Mesenchymal stem cell (in vitro differentiated cells and primary cell): ENCODE measurements around the gene SLC9A3.
A peak's percentile ranks its signal among the peaks of the same experiment; 100 is the strongest.

Experiments
- DNase-seq: peaks from one replicate; pipeline ENCODE4 v3.0.0-alpha.2; 2013
- H2AFZ ChIP-seq: one replicate; pipeline ENCODE4 v1.6.1; 2013; ENCODE audit warnings: low read depth, mild to moderate bottlenecking, control low read depth, inconsistent platforms, low read length, moderate library complexity
- H2AK5ac ChIP-seq: 2 replicates; pipeline ENCODE4 v1.6.1; 2013; ENCODE audit warnings: low read length, moderate library complexity, mild to moderate bottlenecking, inconsistent platforms; ENCODE audit not compliant: severe bottlenecking
- H2BK120ac ChIP-seq: one replicate; pipeline ENCODE4 v1.6.1; 2013; ENCODE audit warnings: low read depth, mild to moderate bottlenecking, inconsistent platforms, low read length, moderate library complexity
- H2BK12ac ChIP-seq, 2 experiments: one replicate each; pipeline ENCODE4 v1.6.1; 2013; ENCODE audit warnings: inconsistent platforms in 2 of 2, low read length in 2 of 2, mild to moderate bottlenecking in 2 of 2, moderate library complexity in 2 of 2, control low read depth in 1 of 2
- H2BK15ac ChIP-seq: one replicate; pipeline ENCODE4 v1.6.1; 2013; ENCODE audit warnings: mild to moderate bottlenecking, low read depth, inconsistent platforms; ENCODE audit not compliant: poor library complexity, severe bottlenecking
- H2BK5ac ChIP-seq: 2 replicates; pipeline ENCODE4 v1.6.1; 2013; ENCODE audit warnings: low read depth, mild to moderate bottlenecking, low read length, control low read depth, inconsistent platforms; ENCODE audit not compliant: poor library complexity, severe bottlenecking
- H3K14ac ChIP-seq, 2 experiments: one replicate each; pipeline ENCODE4 v1.6.1; 2013; ENCODE audit warnings: inconsistent platforms in 2 of 2, low read length in 2 of 2, control low read depth in 1 of 2, mild to moderate bottlenecking in 1 of 2, moderate library complexity in 1 of 2
- H3K18ac ChIP-seq, 2 experiments: one replicate each; pipeline ENCODE4 v1.6.1; 2013; ENCODE audit warnings: inconsistent platforms in 2 of 2, low read length in 2 of 2, control low read depth in 1 of 2, low read depth in 1 of 2, mild to moderate bottlenecking in 1 of 2
- H3K23ac ChIP-seq, 2 experiments: one replicate each; pipeline ENCODE4 v1.6.1; 2013; ENCODE audit warnings: inconsistent platforms in 2 of 2, low read length in 2 of 2, mild to moderate bottlenecking in 2 of 2, moderate library complexity in 2 of 2, control low read depth in 1 of 2
- H3K27ac ChIP-seq: 2 replicates; pipeline ENCODE4 v1.5.1; 2013; ENCODE audit warnings: mild to moderate bottlenecking, moderate library complexity, low read length, control low read depth, inconsistent platforms; ENCODE audit not compliant: poor library complexity, severe bottlenecking
- H3K27me3 ChIP-seq, 2 experiments: 2 replicates each; pipeline versions ENCODE4 v1.6.1 to v1.7.0; 2013; ENCODE audit warnings: low read length in 2 of 2, mild to moderate bottlenecking in 2 of 2, moderate library complexity in 2 of 2, control low read depth in 1 of 2, inconsistent platforms in 1 of 2; ENCODE audit not compliant: control insufficient read depth in 1 of 2, insufficient read depth in 1 of 2
- H3K36me3 ChIP-seq, 2 experiments: 2 replicates each; pipeline versions ENCODE4 v1.6.1 to v1.7.0; 2013; ENCODE audit warnings: low read length in 2 of 2, control low read depth in 1 of 2, inconsistent platforms in 1 of 2, low read depth in 1 of 2, mild to moderate bottlenecking in 1 of 2; ENCODE audit not compliant: insufficient read depth in 2 of 2, control insufficient read depth in 1 of 2
- H3K4ac ChIP-seq, 2 experiments: one replicate each; pipeline ENCODE4 v1.6.1; 2013; ENCODE audit warnings: inconsistent platforms in 2 of 2, low read length in 2 of 2, mild to moderate bottlenecking in 2 of 2, moderate library complexity in 2 of 2, control low read depth in 1 of 2, low read depth in 1 of 2
- H3K4me1 ChIP-seq: 2 replicates; pipeline ENCODE4 v1.6.1; 2013; ENCODE audit warnings: low read depth, low read length, control low read depth; ENCODE audit not compliant: control insufficient read depth, insufficient read depth
- H3K4me2 ChIP-seq: 2 replicates; pipeline ENCODE4 v1.6.1; 2013; ENCODE audit warnings: low read length, mild to moderate bottlenecking, inconsistent platforms; ENCODE audit not compliant: poor library complexity, severe bottlenecking
- H3K4me3 ChIP-seq, 2 experiments: 2 replicates each; pipeline versions ENCODE4 v1.5.1 to v1.7.0; 2013; ENCODE audit warnings: low read length in 2 of 2, mild to moderate bottlenecking in 2 of 2, control low read depth in 1 of 2, low read depth in 1 of 2; ENCODE audit not compliant: insufficient read depth in 1 of 2
- H3K79me1 ChIP-seq: replicated peaks from 2 replicates; pipeline ENCODE4 v1.6.1; 2013; ENCODE audit warnings: mild to moderate bottlenecking, control low read depth, low read length, inconsistent platforms; ENCODE audit not compliant: poor library complexity, severe bottlenecking
- H3K9ac ChIP-seq: 2 replicates; pipeline ENCODE4 v1.7.0; 2013; ENCODE audit warnings: mild to moderate bottlenecking, low read length, moderate library complexity
- H3K9me3 ChIP-seq: 2 replicates; pipeline ENCODE4 v1.7.0; 2013; ENCODE audit warnings: mild to moderate bottlenecking, low read length; ENCODE audit not compliant: control insufficient read depth
- H4K8ac ChIP-seq: one replicate; pipeline ENCODE4 v1.6.1; 2013; ENCODE audit warnings: inconsistent platforms, mild to moderate bottlenecking, low read length, moderate library complexity
- H4K91ac ChIP-seq: one replicate; pipeline ENCODE4 v1.6.1; 2013; ENCODE audit warnings: mild to moderate bottlenecking, low read length, inconsistent platforms
- WGBS: methylation state at CpG from one replicate; pipeline ENCODE4 v1.1.7; 2013; ENCODE audit warnings: mixed read lengths; 5-methylcytosine and 5-hydroxymethylcytosine counted together

The SLC9A3 gene

DNA sequence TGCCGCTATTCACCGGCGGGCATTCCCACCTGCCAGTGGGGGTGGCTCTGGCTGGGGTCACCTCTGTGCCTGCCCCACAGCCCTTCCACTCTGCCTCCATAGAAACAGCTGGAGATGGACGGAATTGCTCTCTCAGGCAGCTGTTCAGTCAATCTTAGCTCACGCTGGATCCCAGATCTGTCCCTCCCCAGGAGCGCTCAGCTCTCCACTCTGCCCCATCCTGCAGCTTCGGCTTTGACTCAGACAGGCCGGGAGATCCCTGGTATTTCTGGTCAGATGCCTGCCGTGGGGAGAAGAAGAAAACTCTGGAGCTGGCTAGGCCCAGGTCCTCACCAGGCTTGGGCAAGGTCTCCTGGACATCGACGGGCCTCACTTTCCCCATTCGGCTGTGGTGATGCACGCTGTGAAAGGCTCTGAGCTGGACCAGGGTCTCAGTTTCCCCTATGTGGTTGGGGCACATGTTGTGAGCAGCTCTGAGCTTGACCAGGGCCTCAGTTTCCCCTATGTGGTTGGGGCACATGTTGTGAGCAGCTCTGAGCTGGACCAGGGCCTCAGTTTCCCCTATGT lies 7.6 kb upstream of the SLC9A3 start:
- Histone ChIP-seq H3K27ac (no peak overlapping the region), H3K14ac (no peak overlapping the region), H3K36me3 (no peaks in the 10 kb centered on the region), H3K9ac (no peak overlapping the region), H3K18ac (no peak overlapping the region), H2BK5ac (no peak overlapping the region), H3K4me1 (peaks cover 1% of the 10 kb centered on the region), H3K4ac (no peak overlapping the region), H3K23ac (no peak overlapping the region), H4K8ac (no peak overlapping the region), H2AFZ (no peak overlapping the region), H3K4me3 (no peak overlapping the region), H2AK5ac (no peak overlapping the region), H2BK120ac (no peak overlapping the region), H3K4me2 (no peak overlapping the region), H3K27me3 (peaks cover 61 to 83% of the 10 kb centered on the region in 2 experiments), H3K79me1 (no peaks in the 10 kb centered on the region), H2BK15ac (no peak overlapping the region), H4K91ac (no peak overlapping the region), H3K9me3 (no peaks in the 10 kb centered on the region), H2BK12ac (no peak overlapping the region)
- DNase-seq = no peak
- 93% methylated on average over 13 of the region's 13 CpGs for WGBS

DNA sequence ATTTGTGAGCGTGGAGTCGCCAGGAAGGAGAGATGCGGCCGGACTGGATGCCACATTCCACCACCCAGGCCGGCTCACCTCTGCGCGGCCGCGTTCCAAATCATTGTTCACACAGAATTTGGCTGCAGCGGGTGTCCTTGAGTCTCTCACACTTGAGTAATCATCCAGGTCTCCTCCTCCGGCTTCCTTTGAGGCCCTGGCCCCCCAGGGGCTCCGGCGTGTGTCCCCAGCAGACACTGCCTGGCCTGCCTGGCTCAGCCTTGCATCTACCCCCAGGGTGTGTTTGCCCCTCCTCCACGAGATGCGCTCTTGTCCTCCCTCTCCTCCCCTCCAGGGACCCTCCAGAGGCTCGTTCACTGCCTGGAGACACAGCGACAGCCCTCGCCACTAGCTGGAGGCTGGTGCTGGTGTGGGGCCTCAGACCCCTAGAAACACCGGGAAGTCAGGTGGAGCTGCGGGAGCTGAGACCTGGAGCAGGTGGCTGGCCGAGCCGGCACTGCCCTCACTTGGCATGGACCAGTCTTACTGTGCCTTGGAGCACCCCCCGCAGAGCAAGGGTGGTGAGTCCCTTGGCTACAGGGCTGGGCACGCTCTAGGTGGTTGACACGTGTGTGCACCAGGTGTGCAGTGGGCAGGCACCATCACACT lies 7.0 kb upstream of the SLC9A3 start:
- 71% methylated on average over 25 of the region's 25 CpGs for WGBS
- no peaks in the 10 kb centered on the region for H3K9me3 ChIP-seq
- H3K4ac ChIP-seq = no peak overlapping the region
- no peak overlapping the region for H3K4me3 ChIP-seq
- no peaks in the 10 kb centered on the region for H3K36me3 ChIP-seq
- H3K27me3 ChIP-seq = peaks cover 67 to 86% of the 10 kb centered on the region in 2 experiments
- H2AFZ ChIP-seq = no peak overlapping the region
- no peak overlapping the region for H3K18ac ChIP-seq
- H4K91ac ChIP-seq = no peak overlapping the region
- no peak overlapping the region for H2BK15ac ChIP-seq
- no peak overlapping the region for H3K4me2 ChIP-seq
- H3K79me1 ChIP-seq = no peaks in the 10 kb centered on the region
- no peak overlapping the region for H3K14ac ChIP-seq
- no peak overlapping the region for H3K9ac ChIP-seq
- H4K8ac ChIP-seq = peak overlapping the region; percentile 30
- peaks cover 1% of the 10 kb centered on the region for H3K4me1 ChIP-seq
- H2BK120ac ChIP-seq = no peak overlapping the region
- no peak overlapping the region for H3K27ac ChIP-seq
- no peak overlapping the region for H2BK5ac ChIP-seq
- no peak overlapping the region for H3K23ac ChIP-seq
- no peak for DNase-seq
- no peak overlapping the region for H2AK5ac ChIP-seq
- no peak overlapping the region for H2BK12ac ChIP-seq

DNA sequence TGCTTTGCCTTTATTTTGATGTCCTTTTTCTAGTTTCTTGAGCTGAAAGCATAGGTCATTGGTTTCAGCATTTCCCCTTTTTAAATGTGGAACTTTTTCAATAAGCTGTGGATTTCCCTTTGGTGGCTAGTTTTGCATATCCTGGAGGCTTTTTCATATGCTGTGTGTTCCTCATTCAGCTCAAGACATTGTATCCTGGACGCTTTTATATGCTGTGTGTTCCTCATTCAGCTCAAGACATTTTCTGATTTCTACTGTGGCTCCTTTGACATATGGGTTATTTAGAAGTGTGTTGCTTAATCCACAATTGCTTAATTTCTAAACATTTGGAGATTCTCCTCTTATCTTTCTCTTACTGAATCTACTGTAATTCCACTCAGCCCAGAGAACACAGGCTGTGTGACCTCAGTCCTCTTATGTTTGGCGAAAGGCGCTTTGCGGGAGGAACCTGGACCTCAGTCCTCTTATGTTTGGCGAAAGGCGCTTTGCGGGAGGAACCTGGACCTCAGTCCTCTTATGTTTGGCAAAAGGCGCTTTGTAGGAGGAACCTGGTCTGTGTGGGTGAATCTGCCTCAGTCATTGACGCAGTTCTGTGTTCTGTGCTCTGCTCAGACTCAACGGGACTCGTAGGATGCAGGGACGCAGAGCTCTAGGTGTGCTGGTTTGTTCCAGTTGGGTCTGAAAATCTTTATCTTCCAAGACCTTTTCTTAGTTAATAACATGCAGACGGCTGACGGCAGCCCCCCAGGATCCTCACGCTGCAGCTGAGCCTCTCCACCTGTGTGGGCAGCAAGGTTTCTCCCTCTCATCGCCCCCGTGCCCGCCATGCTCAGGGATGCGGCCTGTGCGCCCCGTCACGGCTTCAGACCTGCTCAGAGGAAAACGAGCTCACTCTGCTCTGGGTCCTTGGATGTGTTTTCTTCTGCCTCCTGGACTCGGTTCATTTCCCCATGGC lies 6.0 kb upstream of the SLC9A3 start:
- 84% methylated on average over 21 of the region's 24 CpGs for WGBS
- H2BK120ac ChIP-seq = no peak overlapping the region

More for the DNA sequence above, 6.0 kb upstream of the SLC9A3 start:
- H3K27ac ChIP-seq = no peak overlapping the region
- H3K79me1 ChIP-seq = no peaks in the 10 kb centered on the region
- H3K4me1 ChIP-seq = peaks cover 1% of the 10 kb centered on the region
- no peak overlapping the region for H2AK5ac ChIP-seq
- no peak overlapping the region for H2BK12ac ChIP-seq
- no peak overlapping the region for H2BK15ac ChIP-seq
- H4K8ac ChIP-seq = no peak overlapping the region
- H3K9ac ChIP-seq = no peak overlapping the region
- H4K91ac ChIP-seq = no peak overlapping the region
- H3K4ac ChIP-seq = no peak overlapping the region
- peaks cover 73 to 89% of the 10 kb centered on the region in 2 experiments for H3K27me3 ChIP-seq
- H3K36me3 ChIP-seq = no peaks in the 10 kb centered on the region
- H3K4me3 ChIP-seq = no peak overlapping the region
- no peak overlapping the region for H3K4me2 ChIP-seq
- no peak overlapping the region for H2BK5ac ChIP-seq
- H3K9me3 ChIP-seq = no peaks in the 10 kb centered on the region
- H3K14ac ChIP-seq = no peak overlapping the region
- H2AFZ ChIP-seq = no peak overlapping the region
- H3K23ac ChIP-seq = no peak overlapping the region
- H3K18ac ChIP-seq = no peak overlapping the region
- DNase-seq = no peak
